SK-N-SH (cell line): ENCODE data around the gene ZNF462. TPM values are rescaled to one million over a fixed set of nuclear protein-coding genes. Genes with fewer than 3 reads are reported as not detected.

ENCODE experiments used
- CTCF ChIA-PET: fragments of 300-600, 350-600 bp; formaldehyde crosslinking; extraction: SDS; loops from one replicate; lab custom pipeline; 2021; lab: Yijun Ruan, JAX
- POLR2A ChIA-PET: fragments of 350-600 bp; sonication (Branson Sonifier 250); formaldehyde crosslinking; extraction: SDS; loops from one replicate; lab custom pipeline; 2020; ENCODE audit warnings: antibody characterized with exemption, inconsistent platforms; lab: Yijun Ruan, JAX
- DNase-seq: peaks from one replicate; pipeline ENCODE4 v3.0.0; 2012
- H2AFZ ChIP-seq: fragments of 200-600 bp; sonication (generic); 2 replicates; pipeline ENCODE4 v1.8.1; 2016; ENCODE audit warnings: antibody characterized with exemption, mild to moderate bottlenecking, low read depth
- H3F3A ChIP-seq: fragments of 200-600 bp; sonication (generic); replicated peaks from 2 replicates; pipeline ENCODE3; 2016; ENCODE audit warnings: antibody characterized with exemption, mild to moderate bottlenecking; ENCODE audit not compliant: insufficient read depth
- H3K27ac ChIP-seq, 2 experiments: fragments of 200-500 bp in 1 of 2; fragments of 200-600 bp in 1 of 2; sonication (Bioruptor generic) in 1 of 2; sonication (generic), shearing (Covaris generic) in 1 of 2; 2 replicates each; pipeline versions ENCODE4 v1.5.1 to v1.6.1; 2014 to 2016; ENCODE audit warnings: low read depth in 2 of 2, inconsistent platforms in 1 of 2, low read length in 1 of 2, mild to moderate bottlenecking in 1 of 2, mixed read lengths in 1 of 2
- H3K27me3 ChIP-seq: fragments of 200-600 bp; sonication (generic), shearing (Covaris generic); 2 replicates; pipeline ENCODE4 v1.6.1; 2016; ENCODE audit warnings: mixed run types; ENCODE audit not compliant: insufficient read depth
- H3K36me3 ChIP-seq, 2 experiments: fragments of 200-500 bp in 1 of 2; fragments of 200-600 bp in 1 of 2; sonication (Bioruptor generic) in 1 of 2; sonication (generic) in 1 of 2; replicated peaks in 1 of 2; 2 replicates each; pipeline versions ENCODE3 to v1.5.1; 2014 to 2016; ENCODE audit warnings: low read length in 1 of 2, mild to moderate bottlenecking in 1 of 2; ENCODE audit not compliant: insufficient read depth in 2 of 2, control insufficient read depth in 1 of 2
- H3K4me1 ChIP-seq, 2 experiments: fragments of 200-500 bp in 1 of 2; fragments of 200-600 bp in 1 of 2; sonication (Bioruptor generic) in 1 of 2; sonication (generic), shearing (Covaris generic) in 1 of 2; 2 replicates each; pipeline versions ENCODE4 v1.5.1 to v1.6.1; 2014 to 2016; ENCODE audit warnings: low read depth in 1 of 2, low read length in 1 of 2, mixed run types in 1 of 2; ENCODE audit not compliant: insufficient read depth in 2 of 2, control insufficient read depth in 1 of 2
- H3K4me2 ChIP-seq: fragments of 200-600 bp; sonication (generic), shearing (Covaris generic); 2 replicates; pipeline ENCODE4 v1.6.1; 2017; ENCODE audit warnings: mixed run types
- H3K4me3 ChIP-seq, 2 experiments: fragments of 200-500 bp in 1 of 2; fragments of 200-600 bp in 1 of 2; sonication (Bioruptor generic) in 1 of 2; sonication (generic), shearing (Covaris generic) in 1 of 2; 2 replicates each; pipeline versions ENCODE4 v1.5.1 to v1.8.1; 2014 to 2016; ENCODE audit warnings: low read depth in 2 of 2, inconsistent platforms in 1 of 2, low read length in 1 of 2, mild to moderate bottlenecking in 1 of 2, mixed read lengths in 1 of 2, moderate library complexity in 1 of 2
- H3K79me2 ChIP-seq: fragments of 200-600 bp; sonication (generic); 2 replicates; pipeline ENCODE4 v1.8.1; 2017; ENCODE audit warnings: mild to moderate bottlenecking; ENCODE audit not compliant: insufficient read depth
- H3K9ac ChIP-seq: fragments of 200-600 bp; sonication (generic); 2 replicates; pipeline ENCODE4 v1.6.1; 2017; ENCODE audit warnings: mixed run types
- H3K9me2 ChIP-seq: fragments of 200-600 bp; sonication (generic); 2 replicates; pipeline ENCODE4 v1.6.1; 2017; ENCODE audit warnings: mixed run types
- H3K9me3 ChIP-seq: fragments of 200-600 bp; sonication (generic); 2 replicates; pipeline ENCODE4 v1.6.1; 2017; ENCODE audit warnings: mixed run types, mild to moderate bottlenecking, moderate library complexity
- H4K20me1 ChIP-seq: fragments of 200-600 bp; sonication (generic); 2 replicates; pipeline ENCODE4 v1.6.1; 2017; ENCODE audit warnings: mild to moderate bottlenecking, mixed run types; ENCODE audit not compliant: insufficient read depth
- ELF1 ChIP-seq: IDR thresholded peaks from 2 replicates; pipeline ENCODE4 v1.4.0; 2012
- EZH2phosphoT487 ChIP-seq: fragments of 200-600 bp; sonication (generic); IDR thresholded peaks from 2 replicates; pipeline ENCODE4 v1.6.1; 2017; ENCODE audit warnings: low read depth, mixed run types, mild to moderate bottlenecking, antibody characterized with exemption, moderate library complexity, borderline replicate concordance
- FOXJ3 ChIP-seq: sonication (generic); formaldehyde crosslinking; IDR thresholded peaks from 2 replicates; pipeline ENCODE4 v1.5.1; 2020; ENCODE audit warnings: mild to moderate bottlenecking, missing genetic modification reagents
- GABPA ChIP-seq: IDR thresholded peaks from 2 replicates; pipeline ENCODE4 v1.4.0; 2012; ENCODE audit warnings: low read depth, mild to moderate bottlenecking
- GATA2 ChIP-seq: sonication (generic); formaldehyde crosslinking; IDR thresholded peaks from 2 replicates; pipeline ENCODE4 v1.5.0; 2020; ENCODE audit warnings: mild to moderate bottlenecking, missing genetic modification reagents
- MEF2A ChIP-seq: IDR thresholded peaks from 2 replicates; pipeline ENCODE4 v1.4.0; 2012; ENCODE audit warnings: low read depth, borderline replicate concordance
- NFIC ChIP-seq: IDR thresholded peaks from 2 replicates; pipeline ENCODE4 v1.4.0; 2012; ENCODE audit warnings: borderline replicate concordance
- RAD21 ChIP-seq: IDR thresholded peaks from 2 replicates; pipeline ENCODE4 v1.6.1; 2012; ENCODE audit warnings: mild to moderate bottlenecking, low read length
- TAF1 ChIP-seq: IDR thresholded peaks from 2 replicates; pipeline ENCODE4 v1.6.1; 2012; ENCODE audit warnings: low read depth, mild to moderate bottlenecking, low read length, moderate library complexity, borderline replicate concordance
- TCF12 ChIP-seq: IDR thresholded peaks from 2 replicates; pipeline ENCODE4 v1.4.0; 2012
- YY1 ChIP-seq: IDR thresholded peaks from 2 replicates; pipeline ENCODE4 v1.4.0; 2012; ENCODE audit warnings: low read depth, mild to moderate bottlenecking
- WGBS: methylation state at CpG from one replicate; pipeline ENCODE4 v1.1.6; 2017; ENCODE audit warnings: low lambda C conversion rate; 5-methylcytosine and 5-hydroxymethylcytosine counted together
- polyA plus RNA-seq, 3 experiments: library from polyadenylated mRNA; depleted of rRNA; stranded (reverse); fragments of >200 nt; gene quantifications; 2 replicates each; pipeline ENCODE4 v1.2.3, GENCODE V29; 2012
- TF ChIP-seq, protein P1 (sequence below): IDR thresholded peaks from 2 replicates; pipeline ENCODE4 v1.4.0; 2012; ENCODE audit warnings: low read depth, borderline replicate concordance
- TF ChIP-seq, protein P2 (sequence below): fragments of 200-600 bp; sonication (generic); IDR thresholded peaks from 2 replicates; pipeline ENCODE4 v1.6.1; 2017; ENCODE audit warnings: antibody characterized with exemption, mild to moderate bottlenecking, moderate library complexity
- TF ChIP-seq, protein P3 (sequence below): IDR thresholded peaks from 2 replicates; pipeline ENCODE4 v1.6.1; 2012; ENCODE audit warnings: mild to moderate bottlenecking, low read depth, low read length, moderate library complexity
- TF ChIP-seq, protein P4 (sequence below): fragments of 150-350 bp; IDR thresholded peaks from 2 replicates; pipeline ENCODE4 v1.6.1; 2016; ENCODE audit warnings: mild to moderate bottlenecking, low read depth, low read length
- TF ChIP-seq, protein P5 (sequence below): IDR thresholded peaks from 2 replicates; pipeline ENCODE4 v1.4.0; 2012; ENCODE audit warnings: low read depth

ZNF462 gene
- polyA plus RNA-seq, 1 of the 3 experiments (the other 2 are of a cell fraction) = 5.2 TPM

DNA sequence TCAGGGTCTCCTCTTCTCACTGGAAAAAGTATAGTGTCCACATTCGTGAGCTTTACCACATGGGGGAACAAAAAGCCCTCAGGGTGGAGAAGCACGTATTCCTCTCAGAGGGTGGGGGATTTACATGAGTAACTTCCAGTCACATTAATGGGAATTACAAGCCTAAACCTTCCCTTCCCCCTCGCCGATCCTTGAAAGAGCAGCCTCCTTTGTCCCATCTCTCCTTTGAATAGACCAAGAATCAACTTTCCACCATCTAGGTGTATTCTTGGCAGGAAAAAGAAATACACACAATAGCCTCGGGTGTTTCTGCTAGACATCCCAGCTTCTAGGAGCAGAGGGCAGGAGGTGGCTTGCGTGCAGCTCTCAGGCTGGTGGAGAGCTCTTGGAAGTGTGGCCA lies 144.4 kb downstream of the ZNF462 start:
- H3K9ac ChIP-seq = no peak overlapping the region
- H2AFZ ChIP-seq = no peak overlapping the region
- WGBS = 86% methylated on average over 6 of the region's 6 CpGs
- ChIA-PET POLR2A (no interaction called here), CTCF (no interaction called here)
- H3K9me3 ChIP-seq = no peaks in the 10 kb centered on the region
- H3K4me3 ChIP-seq = no peak overlapping the region
- H4K20me1 ChIP-seq = no peaks in the 10 kb centered on the region
- peaks cover 22 to 66% of the 10 kb centered on the region in 2 experiments for H3K36me3 ChIP-seq
- no peaks in the 10 kb centered on the region for H3F3A ChIP-seq
- no peaks in the 10 kb centered on the region for H3K79me2 ChIP-seq
- no peaks in the 10 kb centered on the region for H3K27me3 ChIP-seq
- peak overlapping the region in 1 of 2 experiments; percentile 19; a peak in 1 of 4 replicates for H3K27ac ChIP-seq
- DNase-seq = no peak
- H3K9me2 ChIP-seq = peaks cover 2% of the 10 kb centered on the region; the same call in 1 of the 2 replicates
- TF ChIP-seq EZH2phosphoT487 (no peak), GABPA (no peak), TCF12 (no peak), FOXJ3 (CRISPR knock-in tag) (no peak)
- TF ChIP-seq, protein P1, sequence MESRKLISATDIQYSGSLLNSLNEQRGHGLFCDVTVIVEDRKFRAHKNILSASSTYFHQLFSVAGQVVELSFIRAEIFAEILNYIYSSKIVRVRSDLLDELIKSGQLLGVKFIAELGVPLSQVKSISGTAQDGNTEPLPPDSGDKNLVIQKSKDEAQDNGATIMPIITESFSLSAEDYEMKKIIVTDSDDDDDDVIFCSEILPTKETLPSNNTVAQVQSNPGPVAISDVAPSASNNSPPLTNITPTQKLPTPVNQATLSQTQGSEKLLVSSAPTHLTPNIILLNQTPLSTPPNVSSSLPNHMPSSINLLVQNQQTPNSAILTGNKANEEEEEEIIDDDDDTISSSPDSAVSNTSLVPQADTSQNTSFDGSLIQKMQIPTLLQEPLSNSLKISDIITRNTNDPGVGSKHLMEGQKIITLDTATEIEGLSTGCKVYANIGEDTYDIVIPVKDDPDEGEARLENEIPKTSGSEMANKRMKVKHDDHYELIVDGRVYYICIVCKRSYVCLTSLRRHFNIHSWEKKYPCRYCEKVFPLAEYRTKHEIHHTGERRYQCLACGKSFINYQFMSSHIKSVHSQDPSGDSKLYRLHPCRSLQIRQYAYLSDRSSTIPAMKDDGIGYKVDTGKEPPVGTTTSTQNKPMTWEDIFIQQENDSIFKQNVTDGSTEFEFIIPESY = no peak
- H3K4me1 ChIP-seq = peaks cover 0 to 11% of the 10 kb centered on the region in 2 experiments; a peak in 1 of 4 replicates
- no peak overlapping the region for H3K4me2 ChIP-seq

DNA sequence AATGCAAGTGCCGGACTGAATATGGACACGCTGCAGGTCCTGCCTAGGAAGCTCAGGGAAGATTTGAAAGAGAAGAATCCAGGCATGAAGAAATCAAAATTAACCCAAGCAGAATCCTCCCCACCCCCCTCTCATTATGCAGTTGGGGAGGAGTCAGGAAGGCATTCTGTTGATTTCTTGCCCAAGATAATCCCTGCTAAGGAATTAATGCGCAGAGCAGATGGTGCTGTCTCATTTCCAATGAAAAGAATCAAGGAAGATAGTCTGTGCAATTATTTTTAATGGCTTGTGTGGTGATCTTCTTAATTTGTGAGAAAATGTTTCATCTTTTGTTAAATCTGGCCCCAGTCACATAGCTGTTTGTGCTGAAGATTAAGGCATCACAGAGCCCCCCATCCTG lies 145.0 kb downstream of the ZNF462 start:
- Histone ChIP-seq H3K79me2 (no peaks in the 10 kb centered on the region), H3K4me3 (no peak overlapping the region), H3K27ac (peak overlapping the region in 1 of 2 experiments; percentile 51; a peak in 2 of 4 replicates), H3K36me3 (peaks cover 25 to 60% of the 10 kb centered on the region in 2 experiments), H3K9ac (no peak overlapping the region), H3K4me1 (peaks cover 0 to 11% of the 10 kb centered on the region in 2 experiments; a peak in 1 of 4 replicates), H4K20me1 (no peaks in the 10 kb centered on the region), H3K9me2 (peaks cover 2% of the 10 kb centered on the region; the same call in 1 of the 2 replicates), H3K4me2 (no peak overlapping the region), H3K27me3 (no peaks in the 10 kb centered on the region), H3F3A (no peaks in the 10 kb centered on the region), H3K9me3 (no peaks in the 10 kb centered on the region), H2AFZ (no peak overlapping the region)
- no peak for DNase-seq
- ChIA-PET CTCF (no interaction called here), POLR2A (no interaction called here)
- 94% methylated on average over 3 of the region's 3 CpGs for WGBS
- TF ChIP-seq RAD21 (no peak), YY1 (no peak), TAF1 (no peak), MEF2A (no peak), ELF1 (no peak), GATA2 (CRISPR knock-in tag) (no peak), NFIC (no peak)
- TF ChIP-seq, protein P2, sequence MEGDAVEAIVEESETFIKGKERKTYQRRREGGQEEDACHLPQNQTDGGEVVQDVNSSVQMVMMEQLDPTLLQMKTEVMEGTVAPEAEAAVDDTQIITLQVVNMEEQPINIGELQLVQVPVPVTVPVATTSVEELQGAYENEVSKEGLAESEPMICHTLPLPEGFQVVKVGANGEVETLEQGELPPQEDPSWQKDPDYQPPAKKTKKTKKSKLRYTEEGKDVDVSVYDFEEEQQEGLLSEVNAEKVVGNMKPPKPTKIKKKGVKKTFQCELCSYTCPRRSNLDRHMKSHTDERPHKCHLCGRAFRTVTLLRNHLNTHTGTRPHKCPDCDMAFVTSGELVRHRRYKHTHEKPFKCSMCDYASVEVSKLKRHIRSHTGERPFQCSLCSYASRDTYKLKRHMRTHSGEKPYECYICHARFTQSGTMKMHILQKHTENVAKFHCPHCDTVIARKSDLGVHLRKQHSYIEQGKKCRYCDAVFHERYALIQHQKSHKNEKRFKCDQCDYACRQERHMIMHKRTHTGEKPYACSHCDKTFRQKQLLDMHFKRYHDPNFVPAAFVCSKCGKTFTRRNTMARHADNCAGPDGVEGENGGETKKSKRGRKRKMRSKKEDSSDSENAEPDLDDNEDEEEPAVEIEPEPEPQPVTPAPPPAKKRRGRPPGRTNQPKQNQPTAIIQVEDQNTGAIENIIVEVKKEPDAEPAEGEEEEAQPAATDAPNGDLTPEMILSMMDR = no peak
- TF ChIP-seq, protein P3, sequence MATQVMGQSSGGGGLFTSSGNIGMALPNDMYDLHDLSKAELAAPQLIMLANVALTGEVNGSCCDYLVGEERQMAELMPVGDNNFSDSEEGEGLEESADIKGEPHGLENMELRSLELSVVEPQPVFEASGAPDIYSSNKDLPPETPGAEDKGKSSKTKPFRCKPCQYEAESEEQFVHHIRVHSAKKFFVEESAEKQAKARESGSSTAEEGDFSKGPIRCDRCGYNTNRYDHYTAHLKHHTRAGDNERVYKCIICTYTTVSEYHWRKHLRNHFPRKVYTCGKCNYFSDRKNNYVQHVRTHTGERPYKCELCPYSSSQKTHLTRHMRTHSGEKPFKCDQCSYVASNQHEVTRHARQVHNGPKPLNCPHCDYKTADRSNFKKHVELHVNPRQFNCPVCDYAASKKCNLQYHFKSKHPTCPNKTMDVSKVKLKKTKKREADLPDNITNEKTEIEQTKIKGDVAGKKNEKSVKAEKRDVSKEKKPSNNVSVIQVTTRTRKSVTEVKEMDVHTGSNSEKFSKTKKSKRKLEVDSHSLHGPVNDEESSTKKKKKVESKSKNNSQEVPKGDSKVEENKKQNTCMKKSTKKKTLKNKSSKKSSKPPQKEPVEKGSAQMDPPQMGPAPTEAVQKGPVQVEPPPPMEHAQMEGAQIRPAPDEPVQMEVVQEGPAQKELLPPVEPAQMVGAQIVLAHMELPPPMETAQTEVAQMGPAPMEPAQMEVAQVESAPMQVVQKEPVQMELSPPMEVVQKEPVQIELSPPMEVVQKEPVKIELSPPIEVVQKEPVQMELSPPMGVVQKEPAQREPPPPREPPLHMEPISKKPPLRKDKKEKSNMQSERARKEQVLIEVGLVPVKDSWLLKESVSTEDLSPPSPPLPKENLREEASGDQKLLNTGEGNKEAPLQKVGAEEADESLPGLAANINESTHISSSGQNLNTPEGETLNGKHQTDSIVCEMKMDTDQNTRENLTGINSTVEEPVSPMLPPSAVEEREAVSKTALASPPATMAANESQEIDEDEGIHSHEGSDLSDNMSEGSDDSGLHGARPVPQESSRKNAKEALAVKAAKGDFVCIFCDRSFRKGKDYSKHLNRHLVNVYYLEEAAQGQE = no peak
- TF ChIP-seq, protein P4, sequence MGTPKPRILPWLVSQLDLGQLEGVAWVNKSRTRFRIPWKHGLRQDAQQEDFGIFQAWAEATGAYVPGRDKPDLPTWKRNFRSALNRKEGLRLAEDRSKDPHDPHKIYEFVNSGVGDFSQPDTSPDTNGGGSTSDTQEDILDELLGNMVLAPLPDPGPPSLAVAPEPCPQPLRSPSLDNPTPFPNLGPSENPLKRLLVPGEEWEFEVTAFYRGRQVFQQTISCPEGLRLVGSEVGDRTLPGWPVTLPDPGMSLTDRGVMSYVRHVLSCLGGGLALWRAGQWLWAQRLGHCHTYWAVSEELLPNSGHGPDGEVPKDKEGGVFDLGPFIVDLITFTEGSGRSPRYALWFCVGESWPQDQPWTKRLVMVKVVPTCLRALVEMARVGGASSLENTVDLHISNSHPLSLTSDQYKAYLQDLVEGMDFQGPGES = no peak
- TF ChIP-seq, protein P1 = no peak
- TF ChIP-seq, protein P5, sequence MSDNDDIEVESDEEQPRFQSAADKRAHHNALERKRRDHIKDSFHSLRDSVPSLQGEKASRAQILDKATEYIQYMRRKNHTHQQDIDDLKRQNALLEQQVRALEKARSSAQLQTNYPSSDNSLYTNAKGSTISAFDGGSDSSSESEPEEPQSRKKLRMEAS = no peak
